ENCODE results near the gene GCFC2.

DNA sequence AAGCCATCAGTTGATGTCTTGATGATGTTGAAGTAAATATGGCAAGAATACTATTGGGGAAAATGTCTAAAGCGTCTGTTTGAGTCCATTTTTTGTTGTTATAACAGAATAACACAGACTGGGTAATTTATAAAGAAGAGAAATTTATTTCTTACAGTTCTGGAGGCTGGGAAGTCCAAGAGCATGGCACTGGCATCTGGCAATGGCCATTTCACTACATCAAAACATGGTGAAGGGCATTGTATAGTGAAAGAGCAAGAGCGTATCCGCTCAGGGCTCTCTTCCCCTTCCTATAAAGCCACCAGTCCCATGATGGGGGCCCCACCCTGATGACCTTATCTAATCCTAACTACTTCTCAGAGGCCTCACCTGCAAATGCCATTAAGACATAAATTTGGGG lies 93.8 kb downstream of the GCFC2 start:
- TF ChIP-seq ZNF324 (CRISPR knock-in tag; IDR thresholded peaks at IDR 0.05) = no peak
- no peak for TF ChIP-seq RBM17 (IDR thresholded peaks at IDR 0.05; ENCODE audit: borderline replicate concordance, low read depth, low read length)
- TF ChIP-seq, protein P1, sequence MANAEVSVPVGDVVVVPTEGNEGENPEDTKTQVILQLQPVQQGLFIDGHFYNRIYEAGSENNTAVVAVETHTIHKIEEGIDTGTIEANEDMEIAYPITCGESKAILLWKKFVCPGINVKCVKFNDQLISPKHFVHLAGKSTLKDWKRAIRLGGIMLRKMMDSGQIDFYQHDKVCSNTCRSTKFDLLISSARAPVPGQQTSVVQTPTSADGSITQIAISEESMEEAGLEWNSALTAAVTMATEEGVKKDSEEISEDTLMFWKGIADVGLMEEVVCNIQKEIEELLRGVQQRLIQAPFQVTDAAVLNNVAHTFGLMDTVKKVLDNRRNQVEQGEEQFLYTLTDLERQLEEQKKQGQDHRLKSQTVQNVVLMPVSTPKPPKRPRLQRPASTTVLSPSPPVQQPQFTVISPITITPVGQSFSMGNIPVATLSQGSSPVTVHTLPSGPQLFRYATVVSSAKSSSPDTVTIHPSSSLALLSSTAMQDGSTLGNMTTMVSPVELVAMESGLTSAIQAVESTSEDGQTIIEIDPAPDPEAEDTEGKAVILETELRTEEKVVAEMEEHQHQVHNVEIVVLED (CRISPR knock-in tag; IDR thresholded peaks at IDR 0.05) = no peak
- TF ChIP-seq, protein P2, sequence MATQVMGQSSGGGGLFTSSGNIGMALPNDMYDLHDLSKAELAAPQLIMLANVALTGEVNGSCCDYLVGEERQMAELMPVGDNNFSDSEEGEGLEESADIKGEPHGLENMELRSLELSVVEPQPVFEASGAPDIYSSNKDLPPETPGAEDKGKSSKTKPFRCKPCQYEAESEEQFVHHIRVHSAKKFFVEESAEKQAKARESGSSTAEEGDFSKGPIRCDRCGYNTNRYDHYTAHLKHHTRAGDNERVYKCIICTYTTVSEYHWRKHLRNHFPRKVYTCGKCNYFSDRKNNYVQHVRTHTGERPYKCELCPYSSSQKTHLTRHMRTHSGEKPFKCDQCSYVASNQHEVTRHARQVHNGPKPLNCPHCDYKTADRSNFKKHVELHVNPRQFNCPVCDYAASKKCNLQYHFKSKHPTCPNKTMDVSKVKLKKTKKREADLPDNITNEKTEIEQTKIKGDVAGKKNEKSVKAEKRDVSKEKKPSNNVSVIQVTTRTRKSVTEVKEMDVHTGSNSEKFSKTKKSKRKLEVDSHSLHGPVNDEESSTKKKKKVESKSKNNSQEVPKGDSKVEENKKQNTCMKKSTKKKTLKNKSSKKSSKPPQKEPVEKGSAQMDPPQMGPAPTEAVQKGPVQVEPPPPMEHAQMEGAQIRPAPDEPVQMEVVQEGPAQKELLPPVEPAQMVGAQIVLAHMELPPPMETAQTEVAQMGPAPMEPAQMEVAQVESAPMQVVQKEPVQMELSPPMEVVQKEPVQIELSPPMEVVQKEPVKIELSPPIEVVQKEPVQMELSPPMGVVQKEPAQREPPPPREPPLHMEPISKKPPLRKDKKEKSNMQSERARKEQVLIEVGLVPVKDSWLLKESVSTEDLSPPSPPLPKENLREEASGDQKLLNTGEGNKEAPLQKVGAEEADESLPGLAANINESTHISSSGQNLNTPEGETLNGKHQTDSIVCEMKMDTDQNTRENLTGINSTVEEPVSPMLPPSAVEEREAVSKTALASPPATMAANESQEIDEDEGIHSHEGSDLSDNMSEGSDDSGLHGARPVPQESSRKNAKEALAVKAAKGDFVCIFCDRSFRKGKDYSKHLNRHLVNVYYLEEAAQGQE (IDR thresholded peaks at IDR 0.05; ENCODE audit: borderline replicate concordance) = no peak
- TF ChIP-seq, protein P2 (CRISPR knock-in tag; IDR thresholded peaks at IDR 0.05; ENCODE audit: low read depth) = no peak
- TF ChIP-seq, protein P3, sequence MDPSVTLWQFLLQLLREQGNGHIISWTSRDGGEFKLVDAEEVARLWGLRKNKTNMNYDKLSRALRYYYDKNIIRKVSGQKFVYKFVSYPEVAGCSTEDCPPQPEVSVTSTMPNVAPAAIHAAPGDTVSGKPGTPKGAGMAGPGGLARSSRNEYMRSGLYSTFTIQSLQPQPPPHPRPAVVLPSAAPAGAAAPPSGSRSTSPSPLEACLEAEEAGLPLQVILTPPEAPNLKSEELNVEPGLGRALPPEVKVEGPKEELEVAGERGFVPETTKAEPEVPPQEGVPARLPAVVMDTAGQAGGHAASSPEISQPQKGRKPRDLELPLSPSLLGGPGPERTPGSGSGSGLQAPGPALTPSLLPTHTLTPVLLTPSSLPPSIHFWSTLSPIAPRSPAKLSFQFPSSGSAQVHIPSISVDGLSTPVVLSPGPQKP (CRISPR knock-in tag; IDR thresholded peaks at IDR 0.05) = no peak
- no peak for TF ChIP-seq CEBPB (tag; IDR thresholded peaks at IDR 0.05)
- no peak for TF ChIP-seq NR2C2 (CRISPR knock-in tag; IDR thresholded peaks at IDR 0.05)
- no peak for TF ChIP-seq NR2C2 (tag; IDR thresholded peaks at IDR 0.05)
- TF ChIP-seq PCBP1 (IDR thresholded peaks at IDR 0.05; ENCODE audit: low read depth, low read length, poor library complexity, severe bottlenecking) = no peak
- TF ChIP-seq, protein P4, sequence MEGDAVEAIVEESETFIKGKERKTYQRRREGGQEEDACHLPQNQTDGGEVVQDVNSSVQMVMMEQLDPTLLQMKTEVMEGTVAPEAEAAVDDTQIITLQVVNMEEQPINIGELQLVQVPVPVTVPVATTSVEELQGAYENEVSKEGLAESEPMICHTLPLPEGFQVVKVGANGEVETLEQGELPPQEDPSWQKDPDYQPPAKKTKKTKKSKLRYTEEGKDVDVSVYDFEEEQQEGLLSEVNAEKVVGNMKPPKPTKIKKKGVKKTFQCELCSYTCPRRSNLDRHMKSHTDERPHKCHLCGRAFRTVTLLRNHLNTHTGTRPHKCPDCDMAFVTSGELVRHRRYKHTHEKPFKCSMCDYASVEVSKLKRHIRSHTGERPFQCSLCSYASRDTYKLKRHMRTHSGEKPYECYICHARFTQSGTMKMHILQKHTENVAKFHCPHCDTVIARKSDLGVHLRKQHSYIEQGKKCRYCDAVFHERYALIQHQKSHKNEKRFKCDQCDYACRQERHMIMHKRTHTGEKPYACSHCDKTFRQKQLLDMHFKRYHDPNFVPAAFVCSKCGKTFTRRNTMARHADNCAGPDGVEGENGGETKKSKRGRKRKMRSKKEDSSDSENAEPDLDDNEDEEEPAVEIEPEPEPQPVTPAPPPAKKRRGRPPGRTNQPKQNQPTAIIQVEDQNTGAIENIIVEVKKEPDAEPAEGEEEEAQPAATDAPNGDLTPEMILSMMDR (IDR thresholded peaks at IDR 0.05 in 2 of 3, conservative IDR thresholded peaks at IDR 0.05 in 1 of 3; ENCODE audit: insufficient read depth in 2 of 3, low read depth in 1 of 3, low read length in 3 of 3) = no peak

Measured in K562 (cell line).